ENCODE results near the gene ARGLU1.

Gene ARGLU1

GRCh38 chr13:106614874-106615273 lies 46.9 kb upstream of the ARGLU1 start:
- Histone ChIP-seq H3K9me3 (ENCODE audit: control insufficient read depth, insufficient read depth, low read length) (no peaks in the 10 kb centered on the region), H3K79me2 (ENCODE audit: control insufficient read depth, low read length) (no peaks in the 10 kb centered on the region), H3K4me2 (ENCODE audit: low read length) (no peak overlapping the region), H3K27me3 (ENCODE audit: control insufficient read depth, low read length) (no peaks in the 10 kb centered on the region), H3K4me3 (ENCODE audit: low read length) (no peak overlapping the region), H3K4me1 (ENCODE audit: control insufficient read depth, low read length) (no peaks in the 10 kb centered on the region), H3K9me2 (replicated peaks; ENCODE audit: control insufficient read depth, low read length) (no peaks in the 10 kb centered on the region), H3F3A (ENCODE audit: control insufficient read depth, insufficient read depth) (no peaks in the 10 kb centered on the region), H3K36me3 (ENCODE audit: control insufficient read depth, low read length) (no peaks in the 10 kb centered on the region), H3K27ac (ENCODE audit: low read depth, low read length) (no peak overlapping the region), H4K20me1 (ENCODE audit: control insufficient read depth, insufficient read depth, low read depth, low read length) (no peaks in the 10 kb centered on the region)
- TF ChIP-seq EZH2phosphoT487 (IDR thresholded peaks at IDR 0.05; ENCODE audit: borderline replicate concordance, low read length): no peak
- TF ChIP-seq, protein P1, sequence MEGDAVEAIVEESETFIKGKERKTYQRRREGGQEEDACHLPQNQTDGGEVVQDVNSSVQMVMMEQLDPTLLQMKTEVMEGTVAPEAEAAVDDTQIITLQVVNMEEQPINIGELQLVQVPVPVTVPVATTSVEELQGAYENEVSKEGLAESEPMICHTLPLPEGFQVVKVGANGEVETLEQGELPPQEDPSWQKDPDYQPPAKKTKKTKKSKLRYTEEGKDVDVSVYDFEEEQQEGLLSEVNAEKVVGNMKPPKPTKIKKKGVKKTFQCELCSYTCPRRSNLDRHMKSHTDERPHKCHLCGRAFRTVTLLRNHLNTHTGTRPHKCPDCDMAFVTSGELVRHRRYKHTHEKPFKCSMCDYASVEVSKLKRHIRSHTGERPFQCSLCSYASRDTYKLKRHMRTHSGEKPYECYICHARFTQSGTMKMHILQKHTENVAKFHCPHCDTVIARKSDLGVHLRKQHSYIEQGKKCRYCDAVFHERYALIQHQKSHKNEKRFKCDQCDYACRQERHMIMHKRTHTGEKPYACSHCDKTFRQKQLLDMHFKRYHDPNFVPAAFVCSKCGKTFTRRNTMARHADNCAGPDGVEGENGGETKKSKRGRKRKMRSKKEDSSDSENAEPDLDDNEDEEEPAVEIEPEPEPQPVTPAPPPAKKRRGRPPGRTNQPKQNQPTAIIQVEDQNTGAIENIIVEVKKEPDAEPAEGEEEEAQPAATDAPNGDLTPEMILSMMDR (IDR thresholded peaks at IDR 0.05; ENCODE audit: low read depth, low read length, poor library complexity, severe bottlenecking): no peak

DNA sequence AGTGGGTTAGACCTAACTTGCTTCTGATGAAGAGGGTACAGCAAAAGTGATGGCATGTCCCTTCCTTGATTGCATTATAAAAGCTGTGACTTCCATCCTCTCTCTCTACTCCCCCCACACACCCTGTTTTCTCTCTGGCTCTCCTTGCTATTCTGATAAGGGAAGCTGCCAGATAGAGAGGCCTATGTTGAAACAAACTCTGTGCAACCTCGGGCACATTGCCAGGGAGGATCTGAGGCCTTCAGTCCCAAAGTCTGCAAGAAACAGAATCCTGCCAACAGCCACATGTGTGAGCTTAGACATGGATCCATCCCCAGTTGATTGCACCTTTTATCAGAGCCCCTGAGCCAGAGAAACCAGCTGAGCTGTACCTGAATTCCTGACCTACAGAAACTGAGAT lies 44.8 kb upstream of the ARGLU1 start:
- Histone ChIP-seq H3K4me3 (ENCODE audit: low read length) (no peak overlapping the region), H3K79me2 (ENCODE audit: control insufficient read depth, low read length) (no peaks in the 10 kb centered on the region), H3K27ac (ENCODE audit: low read depth, low read length) (no peak overlapping the region), H3K9me3 (ENCODE audit: control insufficient read depth, insufficient read depth, low read length) (no peaks in the 10 kb centered on the region), H3K4me1 (ENCODE audit: control insufficient read depth, low read length) (no peaks in the 10 kb centered on the region), H3F3A (ENCODE audit: control insufficient read depth, insufficient read depth) (no peaks in the 10 kb centered on the region), H3K9me2 (replicated peaks; ENCODE audit: control insufficient read depth, low read length) (no peaks in the 10 kb centered on the region), H3K27me3 (ENCODE audit: control insufficient read depth, low read length) (no peaks in the 10 kb centered on the region), H4K20me1 (ENCODE audit: control insufficient read depth, insufficient read depth, low read depth, low read length) (no peaks in the 10 kb centered on the region), H3K4me2 (ENCODE audit: low read length) (no peak overlapping the region), H3K36me3 (ENCODE audit: control insufficient read depth, low read length) (no peaks in the 10 kb centered on the region)
- TF ChIP-seq, protein P1 (IDR thresholded peaks at IDR 0.05; ENCODE audit: low read depth, low read length, poor library complexity, severe bottlenecking): no peak
- TF ChIP-seq EZH2phosphoT487 (IDR thresholded peaks at IDR 0.05; ENCODE audit: borderline replicate concordance, low read length): no peak

- no peak for TF ChIP-seq EZH2phosphoT487 (IDR thresholded peaks at IDR 0.05; ENCODE audit: borderline replicate concordance, low read length)
- TF ChIP-seq, protein P1 (IDR thresholded peaks at IDR 0.05; ENCODE audit: low read depth, low read length, poor library complexity, severe bottlenecking): no peak
- H3K36me3 ChIP-seq (ENCODE audit: control insufficient read depth, low read length): no peaks in the 10 kb centered on the region
Measured at GRCh38 chr13:106610486-106610885, 42.5 kb upstream of the ARGLU1 start.

DNA sequence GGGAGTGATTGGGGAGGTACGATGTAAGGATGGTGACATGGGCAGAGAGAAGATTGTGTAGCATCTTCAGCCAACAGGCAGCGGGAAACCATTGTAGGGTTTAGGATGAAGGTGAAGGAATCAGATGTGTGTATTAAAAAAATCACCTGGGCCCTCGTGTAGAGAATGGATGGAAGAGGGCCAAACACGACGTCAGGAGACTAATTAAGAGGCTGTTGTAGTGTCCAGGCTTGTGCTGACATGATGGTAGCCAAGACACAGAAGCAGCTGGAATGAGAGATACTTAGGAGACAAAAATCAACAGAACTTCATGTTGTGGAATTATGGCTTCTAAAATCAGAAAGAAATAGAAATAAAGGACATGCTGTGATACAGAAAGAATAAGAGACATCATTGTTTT lies 41.2 kb upstream of the ARGLU1 start:
- Histone ChIP-seq H4K20me1 (ENCODE audit: control insufficient read depth, insufficient read depth, low read depth, low read length) (no peaks in the 10 kb centered on the region), H3K9me3 (ENCODE audit: control insufficient read depth, insufficient read depth, low read length) (no peaks in the 10 kb centered on the region), H3K27me3 (ENCODE audit: control insufficient read depth, low read length) (no peaks in the 10 kb centered on the region), H3K27ac (ENCODE audit: low read depth, low read length) (no peak overlapping the region), H3K4me2 (ENCODE audit: low read length) (no peak overlapping the region), H3K79me2 (ENCODE audit: control insufficient read depth, low read length) (no peaks in the 10 kb centered on the region), H3F3A (ENCODE audit: control insufficient read depth, insufficient read depth) (no peaks in the 10 kb centered on the region), H3K9me2 (replicated peaks; ENCODE audit: control insufficient read depth, low read length) (no peaks in the 10 kb centered on the region), H3K36me3 (ENCODE audit: control insufficient read depth, low read length) (no peaks in the 10 kb centered on the region), H3K4me1 (ENCODE audit: control insufficient read depth, low read length) (no peaks in the 10 kb centered on the region), H3K4me3 (ENCODE audit: low read length) (no peak overlapping the region)
- no peak for TF ChIP-seq EZH2phosphoT487 (IDR thresholded peaks at IDR 0.05; ENCODE audit: borderline replicate concordance, low read length)
- TF ChIP-seq, protein P1 (IDR thresholded peaks at IDR 0.05; ENCODE audit: low read depth, low read length, poor library complexity, severe bottlenecking): no peak

More at GRCh38 chr13:106610486-106610885, 42.5 kb upstream of the ARGLU1 start:
- no peaks in the 10 kb centered on the region for H3K27me3 ChIP-seq (ENCODE audit: control insufficient read depth, low read length)
- no peaks in the 10 kb centered on the region for H3F3A ChIP-seq (ENCODE audit: control insufficient read depth, insufficient read depth)
- H3K79me2 ChIP-seq (ENCODE audit: control insufficient read depth, low read length): no peaks in the 10 kb centered on the region
- H4K20me1 ChIP-seq (ENCODE audit: control insufficient read depth, insufficient read depth, low read depth, low read length): no peaks in the 10 kb centered on the region
- no peak overlapping the region for H3K4me2 ChIP-seq (ENCODE audit: low read length)
- no peaks in the 10 kb centered on the region for H3K9me2 ChIP-seq (replicated peaks; ENCODE audit: control insufficient read depth, low read length)
- H3K4me3 ChIP-seq (ENCODE audit: low read length): no peak overlapping the region
- H3K4me1 ChIP-seq (ENCODE audit: control insufficient read depth, low read length): no peaks in the 10 kb centered on the region
- no peak overlapping the region for H3K27ac ChIP-seq (ENCODE audit: low read depth, low read length)
- no peaks in the 10 kb centered on the region for H3K9me3 ChIP-seq (ENCODE audit: control insufficient read depth, insufficient read depth, low read length)

Measured in DOHH2 (cell line).